Activated CD8-positive, alpha-beta memory T cell treated with anti-CD3 and anti-CD28 coated beads for 48 hours (primary cell): ENCODE results near the gene PHC1.

Source experiments
- DNase-seq, 3 experiments: peaks; one replicate each; pipeline ENCODE4 v3.0.0-alpha.2; 2020; ENCODE audit warnings: low read depth in 2 of 3, low spot score in 2 of 3

PHC1 gene

DNA sequence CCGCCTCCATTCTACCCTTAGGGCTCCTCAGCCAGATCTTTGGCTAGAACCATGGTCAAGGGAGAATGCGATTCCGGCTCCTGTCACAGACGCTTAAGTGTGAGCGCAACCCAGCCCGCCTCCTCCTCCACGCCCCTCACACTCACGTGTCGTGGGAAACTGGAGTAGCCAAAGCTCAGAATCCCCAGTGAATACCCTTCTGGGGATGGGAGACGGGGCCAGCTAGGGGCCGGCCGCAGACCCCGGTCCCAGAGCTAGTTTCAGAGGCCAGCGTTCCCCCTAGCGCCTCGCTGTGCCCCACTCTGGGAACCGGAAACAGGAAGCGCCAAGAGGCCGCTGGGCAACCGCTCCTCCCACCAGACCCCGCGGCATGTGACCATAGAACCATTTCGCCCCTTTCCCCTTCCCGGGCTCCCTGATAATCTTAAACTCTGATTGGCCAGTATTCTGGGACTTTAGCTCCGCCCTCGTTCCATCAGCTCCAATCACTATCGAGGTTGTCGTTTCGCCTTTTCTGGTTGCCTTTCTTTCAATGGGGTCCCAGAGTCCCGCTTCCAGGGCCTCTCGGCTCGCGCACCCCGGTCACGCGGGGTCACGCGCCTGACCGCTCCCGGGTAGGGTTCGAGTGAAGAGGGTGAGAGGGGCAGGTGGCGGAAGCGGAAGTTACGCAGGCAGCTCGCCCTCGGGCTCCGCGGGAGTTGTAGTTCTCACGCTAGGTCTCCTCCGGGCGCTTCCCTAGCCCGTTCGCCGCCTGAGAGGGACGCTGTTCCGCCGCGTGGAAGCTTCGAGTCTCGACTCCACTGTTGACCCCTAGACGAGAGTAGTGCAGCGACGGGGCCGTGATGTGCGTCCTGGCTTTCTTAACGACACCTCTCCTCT is 35.3 kb downstream of the PHC1 start, which contains the start of gene M6PR:
M6PR (minus strand) TSS at position 304 of the 879 bp plus-strand sequence. CDS start 3,241 bp downstream, outside the sequence.
- DNase-seq = peak; percentile 83 to 89 (median 87)

GRCh38 chr12:8950221-8950527 is 35.9 kb downstream of the PHC1 start:
- no peak for DNase-seq

DNA sequence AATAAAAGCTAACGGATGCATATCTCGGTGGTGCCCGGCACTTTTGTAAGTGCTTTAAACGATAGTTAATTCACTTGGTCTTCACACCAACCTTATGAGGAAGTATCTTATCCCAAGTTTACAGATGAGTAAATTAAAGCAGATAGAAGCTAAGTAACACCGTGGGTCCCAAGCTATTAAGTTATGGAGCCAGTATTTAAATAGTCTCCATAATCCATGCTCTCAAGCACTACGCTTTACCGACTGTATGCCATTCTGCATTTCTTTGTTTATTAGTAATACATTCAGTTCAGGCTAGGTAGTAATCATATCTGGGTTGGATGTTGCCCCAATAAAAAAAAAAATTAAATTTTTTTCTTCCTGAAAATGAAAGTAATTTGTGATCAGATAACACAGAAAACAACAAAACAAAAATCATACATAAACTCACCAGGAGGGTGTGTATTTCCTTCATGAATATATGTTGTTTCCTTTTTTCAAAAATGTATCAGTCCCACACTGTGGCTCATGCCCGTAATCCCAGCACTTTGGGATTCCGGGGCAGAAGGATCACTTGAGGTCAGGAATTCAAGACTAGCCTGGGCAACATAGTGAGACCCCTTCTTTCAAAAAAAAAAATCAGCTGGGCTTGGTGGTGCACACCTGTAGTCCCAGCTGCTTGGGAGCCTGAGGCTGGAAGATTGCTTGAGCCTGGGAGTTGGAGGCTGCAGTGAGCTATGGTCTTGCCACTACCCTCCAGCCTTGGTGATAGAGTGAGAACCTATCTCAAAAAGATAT is 36.6 kb downstream of the PHC1 start:
- no peak for DNase-seq

GRCh38 chr12:8951744-8952143 is 37.4 kb downstream of the PHC1 start:
- DNase-seq = no peak

- DNase-seq = no peak
Measured at GRCh38 chr12:8953773-8954402, 39.6 kb downstream of the PHC1 start.

DNA sequence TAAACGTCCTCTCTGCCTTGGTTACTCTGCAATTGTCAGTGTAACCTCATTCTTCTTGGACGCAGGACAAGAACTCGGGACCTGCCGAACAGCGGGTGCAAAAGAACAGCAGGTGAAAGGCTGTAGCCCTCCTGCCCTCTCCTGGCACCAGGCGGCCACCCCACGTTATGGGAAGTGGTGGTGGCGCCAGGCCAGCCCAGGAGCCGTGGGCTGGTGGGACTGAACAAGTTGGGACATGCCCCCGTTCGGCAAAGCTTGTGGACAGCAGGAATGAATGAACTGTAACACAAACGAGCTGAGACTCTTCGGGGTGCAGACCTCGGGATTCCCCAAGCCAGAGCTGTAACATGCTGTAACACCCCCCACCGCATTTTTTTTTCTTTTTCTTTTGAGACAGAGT is 41.8 kb downstream of the PHC1 start:
- DNase-seq = no peak

DNA sequence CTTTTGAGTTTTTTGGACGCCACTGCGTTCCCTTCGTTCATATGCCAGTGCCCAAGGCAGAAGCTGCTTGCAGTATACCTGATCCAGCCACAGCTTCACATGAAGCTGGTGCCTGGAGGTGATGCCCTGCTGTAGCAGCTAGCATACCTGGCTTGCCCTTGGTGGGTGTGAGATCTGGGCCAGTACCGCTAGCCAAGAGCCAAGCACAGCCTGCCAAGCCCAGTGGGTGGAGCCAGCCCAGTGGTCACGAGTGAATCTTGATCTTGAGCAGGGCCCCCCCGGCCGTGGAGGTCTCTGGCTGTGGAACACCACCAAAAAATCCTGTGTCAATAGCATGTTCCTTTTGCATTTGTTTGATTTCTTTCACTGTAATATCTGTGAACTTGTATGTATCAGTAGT is 42.5 kb downstream of the PHC1 start:
- DNase-seq = no peak

- no peak for DNase-seq
Measured at GRCh38 chr12:8957561-8957960, 43.3 kb downstream of the PHC1 start.

DNA sequence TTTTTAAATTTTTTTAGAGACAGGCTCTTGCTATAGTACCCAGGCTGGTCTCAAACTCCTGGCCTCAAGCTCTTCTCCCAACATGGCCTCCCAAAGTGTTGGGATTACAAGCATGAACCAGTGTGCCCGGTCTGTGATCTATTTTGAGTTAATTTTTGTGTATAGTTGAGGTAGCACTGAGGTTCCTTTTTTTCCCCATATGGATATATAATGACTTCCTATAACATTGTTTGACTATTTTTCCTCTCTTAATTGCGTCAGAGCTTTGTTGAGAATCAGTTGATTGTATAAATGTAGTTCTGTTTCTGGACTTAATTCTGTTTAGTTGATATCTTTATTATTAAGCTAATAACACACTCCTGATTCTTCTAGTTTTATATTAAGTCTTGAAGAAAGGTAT is 43.8 kb downstream of the PHC1 start:
- DNase-seq = no peak

DNA sequence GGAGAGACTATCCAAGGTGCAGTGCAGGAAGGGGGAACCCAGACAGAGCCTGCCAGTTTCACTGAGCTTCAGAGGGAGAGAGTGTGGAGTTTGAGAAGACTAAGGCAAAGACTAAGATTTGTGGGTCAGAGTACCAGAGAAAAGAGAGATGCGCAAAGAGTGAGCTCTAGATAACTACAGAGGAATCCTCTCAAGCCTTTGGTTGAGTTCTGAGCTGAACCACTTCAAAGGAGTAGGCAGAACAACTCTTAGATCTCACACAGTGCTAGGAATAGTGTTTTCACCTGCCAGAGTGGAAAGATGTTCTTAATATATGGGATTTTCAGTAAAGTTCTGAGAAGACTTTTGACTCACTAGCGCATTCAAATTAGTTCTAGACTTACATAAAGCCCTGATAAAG is 45.9 kb downstream of the PHC1 start:
- DNase-seq = no peak

DNA sequence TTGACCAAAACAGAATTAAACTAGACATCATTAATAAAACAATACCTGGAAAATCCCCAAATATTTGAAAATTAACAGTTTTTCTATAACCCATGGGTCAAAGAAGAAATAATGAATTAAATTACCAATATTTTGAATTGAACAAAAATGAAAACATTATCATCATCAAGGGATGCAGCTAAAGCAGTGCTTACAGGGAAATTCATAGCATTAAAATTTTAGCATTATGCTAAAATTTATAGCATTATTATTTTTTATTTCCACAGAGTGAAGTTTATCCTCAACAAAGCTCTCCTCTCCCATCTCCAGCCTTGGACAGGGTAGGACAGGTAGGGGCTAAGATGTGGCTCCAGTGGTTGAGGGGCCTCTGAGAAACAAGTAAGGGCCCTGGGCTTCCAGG is 54.5 kb downstream of the PHC1 start:
- no peak for DNase-seq

- DNase-seq = no peak
Measured at GRCh38 chr12:8969861-8970411, 55.6 kb downstream of the PHC1 start.

DNA sequence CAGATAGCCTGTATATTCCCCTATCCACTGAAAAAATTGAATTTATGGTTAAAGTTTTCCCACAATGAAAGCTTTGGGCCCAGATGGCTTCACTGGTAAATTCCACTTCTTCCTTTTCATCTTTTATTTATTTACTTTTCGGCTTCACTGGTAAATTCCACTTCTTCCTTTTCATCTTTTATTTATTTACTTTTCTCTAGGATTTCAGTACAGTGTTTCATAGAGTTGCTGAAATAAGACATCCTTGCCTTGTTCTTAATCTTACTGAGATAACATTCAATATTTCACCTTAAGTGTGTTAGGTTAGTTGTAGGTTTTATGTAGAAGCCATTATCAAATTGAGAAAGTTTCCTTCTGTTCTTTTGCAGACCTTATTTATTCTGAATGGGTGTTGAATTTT is 56.1 kb downstream of the PHC1 start:
- no peak for DNase-seq

GRCh38 chr12:8980137-8980536 is 65.8 kb downstream of the PHC1 start:
- no peak for DNase-seq

GRCh38 chr12:8985213-8985754 is 71.0 kb downstream of the PHC1 start:
- DNase-seq = no peak

DNA sequence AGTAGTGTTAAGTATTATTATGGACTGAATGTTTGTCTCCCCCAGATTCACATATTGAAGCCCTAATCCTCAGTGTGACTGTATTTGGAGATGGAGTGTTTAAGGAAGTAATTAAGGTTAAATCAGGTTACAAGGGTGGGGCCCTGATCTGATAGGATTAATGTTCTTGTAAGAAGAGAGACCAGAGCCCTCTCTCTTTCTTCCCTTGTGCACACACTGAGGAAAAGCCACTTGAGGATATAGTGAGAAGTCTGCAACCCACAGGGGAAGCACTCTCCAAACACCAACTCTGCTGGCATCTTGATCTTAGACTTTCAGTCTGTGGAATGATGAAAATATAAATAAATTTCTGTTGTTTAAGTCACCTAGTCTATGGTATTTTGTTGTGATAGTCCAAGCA is 72.9 kb downstream of the PHC1 start:
- no peak for DNase-seq

- no peak for DNase-seq
Measured at GRCh38 chr12:8987685-8988084, 73.4 kb downstream of the PHC1 start.

DNA sequence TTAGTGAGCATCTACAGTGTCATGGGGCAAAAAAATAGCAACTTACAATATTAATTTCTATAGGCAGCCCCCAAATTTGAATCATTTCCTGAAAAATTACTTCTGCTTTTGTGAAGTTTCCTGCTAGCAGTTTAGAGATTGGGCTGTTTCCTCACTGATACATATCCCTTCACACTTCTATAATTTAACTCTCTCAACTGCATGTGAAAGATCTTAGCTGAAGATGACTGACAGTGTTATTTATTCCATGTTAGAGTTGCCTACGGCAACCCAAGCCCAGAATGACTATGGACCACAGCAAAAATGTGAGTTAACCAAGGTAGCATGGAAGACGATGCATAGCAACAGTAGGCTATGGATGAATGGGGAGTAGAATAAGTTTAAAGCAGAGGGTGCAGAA is 75.1 kb downstream of the PHC1 start, which contains the start of gene KLRG1:
KLRG1 (plus strand) TSS at position 134 of the 400 bp plus-strand sequence; CDS start at position 224, 90 bp downstream.
- DNase-seq = no peak
